ENCODE data around the gene COL18A1.
"Not testable (repeated sequence)": the region's sequence is repeated elsewhere in the genome, so short reads cannot be mapped to it uniquely, and the experiment has no call there.

The COL18A1 gene

GRCh38 chr21:45428534-45428933 lies 23.6 kb downstream of the COL18A1 start:
- DNase-seq: no peak

GRCh38 chr21:45429221-45430175 lies 24.5 kb downstream of the COL18A1 start:
- no peak for DNase-seq

- DNase-seq: no peak
Measured at GRCh38 chr21:45430521-45431501, 25.8 kb downstream of the COL18A1 start.

- no peak for DNase-seq
Measured at GRCh38 chr21:45431781-45432572, 27.0 kb downstream of the COL18A1 start.

GRCh38 chr21:45432575-45433255 lies 27.8 kb downstream of the COL18A1 start:
- no peak for DNase-seq

- DNase-seq: no peak
Measured at GRCh38 chr21:45433301-45433700, 28.3 kb downstream of the COL18A1 start.

- DNase-seq: no peak
Measured at GRCh38 chr21:45433911-45434644, 29.1 kb downstream of the COL18A1 start.

GRCh38 chr21:45434645-45435217 lies 29.8 kb downstream of the COL18A1 start:
- no peak for DNase-seq

- no peak for DNase-seq
Measured at GRCh38 chr21:45435405-45435981, 30.5 kb downstream of the COL18A1 start.

GRCh38 chr21:45436351-45437065 lies 31.5 kb downstream of the COL18A1 start:
- DNase-seq: no peak

GRCh38 chr21:45437844-45438243 lies 32.9 kb downstream of the COL18A1 start:
- DNase-seq: not testable (repeated sequence)

- no peak for DNase-seq
Measured at GRCh38 chr21:45438391-45439145, 33.6 kb downstream of the COL18A1 start.

GRCh38 chr21:45439161-45439872 lies 34.4 kb downstream of the COL18A1 start:
- peak; percentile 61 to 85 (median 73) for DNase-seq

- DNase-seq: no peak
Measured at GRCh38 chr21:45439901-45440461, 35.0 kb downstream of the COL18A1 start.

GRCh38 chr21:45440736-45441350 lies 35.9 kb downstream of the COL18A1 start:
- no peak for DNase-seq

- no peak for DNase-seq
Measured at GRCh38 chr21:45441431-45442255, 36.7 kb downstream of the COL18A1 start.
